Astrocyte (in vitro differentiated cells and primary cell): ENCODE results near the gene ANKRD7. TPM values are rescaled to one million over a fixed set of nuclear protein-coding genes. Genes with fewer than 3 reads are reported as not detected.
"Not testable (repeated sequence)": the region's sequence is repeated elsewhere in the genome, so short reads cannot be mapped to it uniquely, and the experiment has no call there.

ENCODE experiments used
- DNase-seq: peaks from one replicate; pipeline ENCODE4 v3.0.0-alpha.2; 2010; ENCODE audit warnings: low read depth
- FAIRE-seq: peaks from 2 replicates; lab custom pipeline; 2011; peaks lifted over from hg19 to GRCh38; lab: Jason Lieb, UNC
- H2AFZ ChIP-seq: 2 replicates; pipeline ENCODE4 v1.6.0; 2012; ENCODE audit warnings: low read depth, low read length, inconsistent platforms
- H3K27ac ChIP-seq: 2 replicates; pipeline ENCODE4 v1.5.1; 2011; ENCODE audit warnings: low read depth, low read length, inconsistent platforms
- H3K27me3 ChIP-seq: 2 replicates; pipeline ENCODE4 v1.6.0; 2011; ENCODE audit warnings: low read length, inconsistent platforms; ENCODE audit not compliant: insufficient read depth
- H3K36me3 ChIP-seq: 2 replicates; pipeline ENCODE4 v1.5.1; 2011; ENCODE audit warnings: low read length, inconsistent platforms; ENCODE audit not compliant: insufficient read depth
- H3K4me1 ChIP-seq: 2 replicates; pipeline ENCODE4 v1.5.1; 2011; ENCODE audit warnings: low read length, inconsistent platforms; ENCODE audit not compliant: insufficient read depth
- H3K4me2 ChIP-seq: 2 replicates; pipeline ENCODE4 v1.6.0; 2012; ENCODE audit warnings: low read length, inconsistent platforms
- H3K4me3 ChIP-seq: 2 replicates; pipeline ENCODE4 v1.5.1; 2011; ENCODE audit warnings: low read depth, mild to moderate bottlenecking, low read length, inconsistent platforms; ENCODE audit not compliant: insufficient read depth
- H3K79me2 ChIP-seq: 2 replicates; pipeline ENCODE4 v1.6.0; 2012; ENCODE audit warnings: mild to moderate bottlenecking, low read length, inconsistent platforms; ENCODE audit not compliant: insufficient read depth
- H3K9ac ChIP-seq: 2 replicates; pipeline ENCODE4 v1.6.0; 2012; ENCODE audit warnings: mild to moderate bottlenecking, low read length, inconsistent platforms
- H3K9me3 ChIP-seq: 2 replicates; pipeline ENCODE4 v1.5.1; 2012; ENCODE audit warnings: low read depth, mild to moderate bottlenecking, low read length, inconsistent platforms; ENCODE audit not compliant: insufficient read depth
- H4K20me1 ChIP-seq: 2 replicates; pipeline ENCODE4 v1.6.0; 2012; ENCODE audit warnings: low read length, inconsistent platforms; ENCODE audit not compliant: insufficient read depth
- H3K27ac Mint-ChIP-seq: one replicate; pipeline ENCODE4 v1.8.0; 2021; ENCODE audit warnings: mild to moderate bottlenecking, mixed read lengths; ENCODE audit not compliant: unreplicated experiment
- H3K27me3 Mint-ChIP-seq: one replicate; pipeline ENCODE4 v1.8.0; 2021; ENCODE audit warnings: low read depth, mixed read lengths; ENCODE audit not compliant: unreplicated experiment
- H3K36me3 Mint-ChIP-seq: one replicate; pipeline ENCODE4 v1.8.0; 2021; ENCODE audit warnings: low read depth, mixed read lengths; ENCODE audit not compliant: unreplicated experiment
- H3K4me1 Mint-ChIP-seq: one replicate; pipeline ENCODE4 v1.8.0; 2021; ENCODE audit warnings: low read depth, mixed read lengths; ENCODE audit not compliant: unreplicated experiment
- H3K4me3 Mint-ChIP-seq: one replicate; pipeline ENCODE4 v1.8.0; 2021; ENCODE audit warnings: mild to moderate bottlenecking, moderate library complexity, mixed read lengths; ENCODE audit not compliant: unreplicated experiment
- H3K9me3 Mint-ChIP-seq: one replicate; pipeline ENCODE4 v1.8.0; 2021; ENCODE audit warnings: mild to moderate bottlenecking, mixed read lengths; ENCODE audit not compliant: unreplicated experiment
- EZH2 ChIP-seq: IDR thresholded peaks from 2 replicates; pipeline ENCODE4 v1.6.1; 2012; ENCODE audit warnings: mild to moderate bottlenecking, low read length, inconsistent platforms; ENCODE audit not compliant: insufficient read depth
- total RNA-seq: library from RNA; stranded (reverse); gene quantifications from 2 replicates; pipeline ENCODE4 v1.2.1, GENCODE V29; 2021
- TF ChIP-seq, protein P1 (sequence below): IDR thresholded peaks from 2 replicates; pipeline ENCODE4 v1.5.1; 2011; ENCODE audit warnings: low read depth, mild to moderate bottlenecking, inconsistent platforms, low read length, moderate library complexity; ENCODE audit not compliant: insufficient read depth

Gene ANKRD7
- total RNA-seq, 1 donor from 2014 or later, result 0.41 TPM

GRCh38 chr7:118233799-118234198 lies 9.3 kb downstream of the ANKRD7 start:
- FAIRE-seq (no peak), DNase-seq (no peak)
- Histone ChIP-seq H3K9me3 (no peaks in the 10 kb centered on the region), H3K79me2 (no peaks in the 10 kb centered on the region), H3K36me3 (no peaks in the 10 kb centered on the region), H4K20me1 (no peaks in the 10 kb centered on the region), H2AFZ (no peak overlapping the region), H3K27me3 (no peaks in the 10 kb centered on the region), H3K27ac (no peak overlapping the region), H3K4me1 (peaks cover 4% of the 10 kb centered on the region), H3K9ac (no peak overlapping the region), H3K4me3 (no peak overlapping the region), H3K4me2 (no peak overlapping the region)
- Mint-ChIP-seq H3K4me1 (peaks cover 5% of the 10 kb centered on the region), H3K9me3 (no peaks in the 10 kb centered on the region), H3K27ac (no peak overlapping the region), H3K36me3 (no peaks in the 10 kb centered on the region), H3K27me3 (no peaks in the 10 kb centered on the region), H3K4me3 (no peak overlapping the region)
- no peak for TF ChIP-seq EZH2
- TF ChIP-seq, protein P1, sequence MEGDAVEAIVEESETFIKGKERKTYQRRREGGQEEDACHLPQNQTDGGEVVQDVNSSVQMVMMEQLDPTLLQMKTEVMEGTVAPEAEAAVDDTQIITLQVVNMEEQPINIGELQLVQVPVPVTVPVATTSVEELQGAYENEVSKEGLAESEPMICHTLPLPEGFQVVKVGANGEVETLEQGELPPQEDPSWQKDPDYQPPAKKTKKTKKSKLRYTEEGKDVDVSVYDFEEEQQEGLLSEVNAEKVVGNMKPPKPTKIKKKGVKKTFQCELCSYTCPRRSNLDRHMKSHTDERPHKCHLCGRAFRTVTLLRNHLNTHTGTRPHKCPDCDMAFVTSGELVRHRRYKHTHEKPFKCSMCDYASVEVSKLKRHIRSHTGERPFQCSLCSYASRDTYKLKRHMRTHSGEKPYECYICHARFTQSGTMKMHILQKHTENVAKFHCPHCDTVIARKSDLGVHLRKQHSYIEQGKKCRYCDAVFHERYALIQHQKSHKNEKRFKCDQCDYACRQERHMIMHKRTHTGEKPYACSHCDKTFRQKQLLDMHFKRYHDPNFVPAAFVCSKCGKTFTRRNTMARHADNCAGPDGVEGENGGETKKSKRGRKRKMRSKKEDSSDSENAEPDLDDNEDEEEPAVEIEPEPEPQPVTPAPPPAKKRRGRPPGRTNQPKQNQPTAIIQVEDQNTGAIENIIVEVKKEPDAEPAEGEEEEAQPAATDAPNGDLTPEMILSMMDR, result no peak

DNA sequence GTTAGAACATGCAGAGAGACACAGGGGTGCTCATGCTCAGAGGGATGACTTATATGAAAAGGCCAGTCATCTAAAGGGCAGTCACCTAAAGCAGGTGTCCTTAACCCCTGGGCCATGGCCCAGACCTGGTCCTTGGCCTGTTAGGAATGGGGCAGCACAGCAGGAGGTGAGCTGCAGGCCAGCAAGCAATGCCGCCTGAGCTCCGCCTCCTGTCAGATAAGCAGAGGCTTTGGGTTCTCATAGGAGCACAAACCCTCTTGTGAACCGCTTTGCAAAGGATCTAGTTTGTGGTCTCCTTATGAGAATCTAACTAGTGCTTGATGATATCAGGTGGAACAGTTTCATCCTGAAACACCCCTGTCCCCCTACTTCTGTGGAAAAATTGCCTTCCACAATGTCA lies 14.5 kb downstream of the ANKRD7 start:
- no peak for FAIRE-seq
- Histone ChIP-seq H3K27me3 (no peaks in the 10 kb centered on the region), H3K4me2 (no peak overlapping the region), H3K27ac (no peak overlapping the region), H3K79me2 (no peaks in the 10 kb centered on the region), H3K9ac (no peak overlapping the region), H3K9me3 (no peaks in the 10 kb centered on the region), H3K4me3 (no peak overlapping the region), H3K4me1 (no peaks in the 10 kb centered on the region), H4K20me1 (no peaks in the 10 kb centered on the region), H2AFZ (no peak overlapping the region), H3K36me3 (no peaks in the 10 kb centered on the region)
- no peaks in the 10 kb centered on the region for H3K27me3 Mint-ChIP-seq
- no peak for DNase-seq
- H3K4me3 Mint-ChIP-seq, result no peak overlapping the region
- H3K27ac Mint-ChIP-seq, result no peak overlapping the region
- no peak for TF ChIP-seq EZH2
- TF ChIP-seq, protein P1, result no peak
- H3K4me1 Mint-ChIP-seq, result no peaks in the 10 kb centered on the region
- H3K9me3 Mint-ChIP-seq, result no peaks in the 10 kb centered on the region
- no peaks in the 10 kb centered on the region for H3K36me3 Mint-ChIP-seq

DNA sequence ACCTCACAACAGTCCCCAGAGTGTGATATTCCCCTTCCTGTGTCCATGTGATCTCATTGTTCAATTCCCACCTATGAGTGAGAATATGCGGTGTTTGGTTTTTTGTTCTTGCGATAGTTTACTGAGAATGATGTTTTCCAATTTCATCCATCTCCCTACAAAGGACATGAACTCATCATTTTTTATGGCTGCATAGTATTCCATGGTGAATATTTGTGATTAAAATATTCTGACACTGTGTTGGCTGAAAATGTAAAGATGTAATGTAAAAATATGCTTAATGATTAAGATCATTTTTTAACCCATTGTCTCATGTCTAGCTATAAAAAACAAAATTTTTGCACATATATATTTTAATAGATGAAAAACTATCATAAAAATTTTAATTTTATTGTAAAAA lies 15.8 kb downstream of the ANKRD7 start:
- not testable (repeated sequence) for H3K27me3 ChIP-seq, H3K27ac Mint-ChIP-seq, H3K4me3 Mint-ChIP-seq, FAIRE-seq, H3K4me2 ChIP-seq, H2AFZ ChIP-seq, H3K27me3 Mint-ChIP-seq, H3K4me3 ChIP-seq, H3K36me3 Mint-ChIP-seq, H3K9me3 ChIP-seq, H3K9me3 Mint-ChIP-seq, H3K79me2 ChIP-seq, DNase-seq, H4K20me1 ChIP-seq, H3K4me1 Mint-ChIP-seq, H3K4me1 ChIP-seq, H3K9ac ChIP-seq, H3K27ac ChIP-seq, H3K36me3 ChIP-seq
